H1 (cell line): Measurements from ENCODE around the gene TBC1D23. TPM values are rescaled to one million over a fixed set of nuclear protein-coding genes. Genes with fewer than 3 reads are reported as not detected.

ENCODE experiments used
- CTCF ChIA-PET: fragments of 300-600 bp; sonication (Branson Sonifier 250); formaldehyde crosslinking; loops from one replicate; lab custom pipeline; 2021; ENCODE audit not compliant: partially characterized antibody; lab: Charles Lee
- POLR2A ChIA-PET: fragments of 300-600 bp; sonication (Branson Sonifier 250); formaldehyde crosslinking; loops from one replicate; lab custom pipeline; 2021; ENCODE audit warnings: inconsistent platforms; ENCODE audit not compliant: partially characterized antibody; lab: Charles Lee
- DNase-seq, 2 experiments: peaks; one replicate each; pipeline versions ENCODE4 v3.0.0 to v3.0.0-alpha.2; 2010 to 2022; ENCODE audit warnings: low spot score in 2 of 2, low read depth in 1 of 2, mixed read lengths in 1 of 2
- FAIRE-seq: peaks from 2 replicates; lab custom pipeline; 2011; peaks lifted over from hg19 to GRCh38; lab: Jason Lieb, UNC
- H2AFZ ChIP-seq: 2 replicates; pipeline ENCODE4 v1.8.1; 2012; ENCODE audit warnings: low read length, inconsistent platforms
- H2AK5ac ChIP-seq: 2 replicates; pipeline ENCODE4 v1.6.1; 2013; ENCODE audit warnings: low read depth, low read length
- H2BK120ac ChIP-seq: replicated peaks from 2 replicates; pipeline ENCODE3; 2013; ENCODE audit warnings: low read depth, low read length, inconsistent platforms
- H2BK12ac ChIP-seq: 2 replicates; pipeline ENCODE4 v1.6.1; 2013; ENCODE audit warnings: low read depth, low read length
- H2BK15ac ChIP-seq: 2 replicates; pipeline ENCODE4 v1.6.1; 2013; ENCODE audit warnings: low read length
- H2BK20ac ChIP-seq: 2 replicates; pipeline ENCODE4 v1.6.1; 2013; ENCODE audit warnings: low read length
- H2BK5ac ChIP-seq: 2 replicates; pipeline ENCODE4 v1.6.1; 2013; ENCODE audit warnings: low read depth, low read length
- H3K14ac ChIP-seq: 2 replicates; pipeline ENCODE4 v1.6.1; 2013; ENCODE audit warnings: inconsistent platforms; ENCODE audit not compliant: insufficient read length
- H3K18ac ChIP-seq: 2 replicates; pipeline ENCODE4 v1.6.1; 2013; ENCODE audit warnings: low read length; ENCODE audit errors: extremely low read depth
- H3K23ac ChIP-seq: 2 replicates; pipeline ENCODE4 v1.6.1; 2013; ENCODE audit warnings: inconsistent platforms; ENCODE audit not compliant: insufficient read length
- H3K23me2 ChIP-seq: 2 replicates; pipeline ENCODE4 v1.6.1; 2013; ENCODE audit warnings: low read depth, low read length
- H3K27ac ChIP-seq: 2 replicates; pipeline ENCODE4 v1.6.1; 2011; ENCODE audit warnings: low read depth, low read length, inconsistent platforms
- H3K27me3 ChIP-seq, 4 experiments: replicated peaks in 1 of 4; 1 replicate in 1 of 4; 2 replicates in 3 of 4; pipeline versions ENCODE4 v1.6.1 to v1.8.1; 2011 to 2013; ENCODE audit warnings: low read length in 3 of 4, mild to moderate bottlenecking in 3 of 4, inconsistent platforms in 2 of 4, mixed read lengths in 2 of 4, moderate library complexity in 1 of 4; ENCODE audit not compliant: control insufficient read depth in 3 of 4, insufficient read depth in 3 of 4; ENCODE audit errors: extremely low read depth in 1 of 4
- H3K36me3 ChIP-seq, 4 experiments: 2 replicates each; pipeline versions ENCODE4 v1.6.1 to v1.8.1; 2011 to 2013; ENCODE audit warnings: mild to moderate bottlenecking in 4 of 4, low read length in 3 of 4, moderate library complexity in 2 of 4, control low read depth in 1 of 4, inconsistent platforms in 1 of 4; ENCODE audit not compliant: insufficient read depth in 4 of 4, control insufficient read depth in 2 of 4
- H3K4ac ChIP-seq: replicated peaks from 2 replicates; pipeline ENCODE3; 2013; ENCODE audit warnings: low read length, low read depth, mixed read lengths, inconsistent platforms; ENCODE audit not compliant: insufficient read length
- H3K4me1 ChIP-seq, 4 experiments: replicated peaks in 1 of 4; 1 replicate in 1 of 4; 2 replicates in 3 of 4; pipeline versions ENCODE4 v1.6.1 to v1.8.1; 2011 to 2013; ENCODE audit warnings: low read length in 3 of 4, inconsistent platforms in 2 of 4, mixed read lengths in 1 of 4; ENCODE audit not compliant: insufficient read depth in 4 of 4, control insufficient read depth in 3 of 4
- H3K4me2 ChIP-seq, 2 experiments: 2 replicates each; pipeline versions ENCODE4 v1.6.1 to v1.8.1; 2011 to 2013; ENCODE audit warnings: low read depth in 2 of 2, low read length in 2 of 2, control low read depth in 1 of 2, inconsistent platforms in 1 of 2, mild to moderate bottlenecking in 1 of 2; ENCODE audit not compliant: insufficient read depth in 1 of 2
- H3K4me3 ChIP-seq, 4 experiments: fragments of 200-600, 300-600 bp in 1 of 4; sonication (generic), shearing (Covaris generic), sonication (Bioruptor Twin) in 1 of 4; 2 replicates each; pipeline versions ENCODE4 v1.5.1 to v1.8.1; 2011 to 2016; ENCODE audit warnings: low read length in 4 of 4, low read depth in 3 of 4, control low read depth in 2 of 4, inconsistent platforms in 2 of 4, mild to moderate bottlenecking in 2 of 4, mixed read lengths in 1 of 4, moderate library complexity in 1 of 4; ENCODE audit not compliant: insufficient read depth in 2 of 4; ENCODE audit errors: extremely low read depth in 1 of 4
- H3K56ac ChIP-seq: replicated peaks from 2 replicates; pipeline ENCODE3; 2013; ENCODE audit warnings: low read depth, mild to moderate bottlenecking, mixed read lengths, low read length, inconsistent platforms; ENCODE audit not compliant: insufficient read length
- H3K79me1 ChIP-seq: 2 replicates; pipeline ENCODE4 v1.6.1; 2013; ENCODE audit warnings: low read depth, low read length, control low read depth
- H3K79me2 ChIP-seq, 2 experiments: 2 replicates each; pipeline versions ENCODE4 v1.6.1 to v1.8.1; 2012 to 2013; ENCODE audit warnings: low read length in 2 of 2, mild to moderate bottlenecking in 2 of 2, inconsistent platforms in 1 of 2; ENCODE audit not compliant: insufficient read depth in 2 of 2, control insufficient read depth in 1 of 2
- H3K9ac ChIP-seq, 4 experiments: replicated peaks in 1 of 4; 1 replicate in 1 of 4; 2 replicates in 3 of 4; pipeline versions ENCODE4 v1.6.1 to v1.8.1; 2011 to 2013; ENCODE audit warnings: low read depth in 3 of 4, low read length in 3 of 4, control low read depth in 2 of 4, mild to moderate bottlenecking in 2 of 4, moderate library complexity in 2 of 4, inconsistent platforms in 1 of 4; ENCODE audit errors: extremely low read depth in 1 of 4
- H3K9me3 ChIP-seq, 2 experiments: 2 replicates each; pipeline versions ENCODE4 v1.6.1 to v1.8.1; 2012 to 2013; ENCODE audit warnings: mild to moderate bottlenecking in 2 of 2, moderate library complexity in 2 of 2, control low read depth in 1 of 2, inconsistent platforms in 1 of 2, low read depth in 1 of 2, low read length in 1 of 2, mixed read lengths in 1 of 2; ENCODE audit not compliant: insufficient read depth in 2 of 2
- H4K20me1 ChIP-seq, 2 experiments: replicated peaks in 1 of 2; 2 replicates each; pipeline versions ENCODE3 to v1.8.1; 2011 to 2013; ENCODE audit warnings: inconsistent platforms in 2 of 2, low read length in 2 of 2, mild to moderate bottlenecking in 1 of 2; ENCODE audit not compliant: insufficient read depth in 2 of 2, control insufficient read depth in 1 of 2
- H4K5ac ChIP-seq: 2 replicates; pipeline ENCODE4 v1.6.1; 2013; ENCODE audit warnings: low read length, low read depth, mixed read lengths, inconsistent platforms; ENCODE audit not compliant: insufficient read length
- H4K8ac ChIP-seq: 2 replicates; pipeline ENCODE4 v1.8.0; 2013; ENCODE audit warnings: mild to moderate bottlenecking, moderate library complexity, low read length, inconsistent platforms; ENCODE audit not compliant: insufficient read depth; ENCODE audit errors: extremely low read depth
- H4K91ac ChIP-seq: replicated peaks from 2 replicates; pipeline ENCODE3; 2013; ENCODE audit warnings: low read length, mixed read lengths, inconsistent platforms; ENCODE audit not compliant: insufficient read length
- BACH1 ChIP-seq: IDR thresholded peaks from 2 replicates; pipeline ENCODE4 v1.6.1; 2012; ENCODE audit warnings: low read length, improper control_type of control experiment
- CEBPB ChIP-seq: IDR thresholded peaks from 2 replicates; pipeline ENCODE4 v1.6.1; 2012; ENCODE audit warnings: low read depth, low read length
- CHD2 ChIP-seq: IDR thresholded peaks from 2 replicates; pipeline ENCODE4 v1.6.1; 2012; ENCODE audit warnings: low read length, improper control_type of control experiment
- KDM4A ChIP-seq: IDR thresholded peaks from one replicate; pipeline ENCODE4 v1.7.1; 2012; ENCODE audit warnings: low read depth, mild to moderate bottlenecking, moderate library complexity, low read length, inconsistent platforms; ENCODE audit not compliant: severe bottlenecking
- MAFK ChIP-seq: IDR thresholded peaks from 2 replicates; pipeline ENCODE4 v1.6.1; 2012; ENCODE audit warnings: low read depth, mild to moderate bottlenecking, improper control_type of control experiment, low read length
- POLR2AphosphoS5 ChIP-seq: IDR thresholded peaks from 2 replicates; pipeline ENCODE4 v1.6.1; 2011; ENCODE audit warnings: low read depth, low read length
- POU5F1 ChIP-seq: IDR thresholded peaks from 2 replicates; pipeline ENCODE4 v1.6.1; 2011; ENCODE audit warnings: low read depth, mild to moderate bottlenecking, low read length, moderate library complexity
- RFX5 ChIP-seq: IDR thresholded peaks from 2 replicates; pipeline ENCODE4 v1.6.1; 2011; ENCODE audit warnings: low read depth, low read length, improper control_type of control experiment, borderline replicate concordance
- SP2 ChIP-seq: IDR thresholded peaks from 2 replicates; pipeline ENCODE4 v1.6.1; 2012; ENCODE audit warnings: mild to moderate bottlenecking, low read length, inconsistent platforms
- TAF7 ChIP-seq: optimal IDR thresholded peaks from 2 replicates; pipeline ENCODE3; 2011; ENCODE audit warnings: low read depth, mild to moderate bottlenecking, inconsistent platforms, low read length, moderate library complexity, borderline replicate concordance
- WGBS, 2 experiments: shearing (Covaris generic) in 1 of 2; methylation state at CpG; one replicate each; pipeline versions ENCODE4 v1.1.6 to v1.1.7; 2013 to 2015; ENCODE audit warnings: low lambda C conversion rate in 2 of 2, mixed read lengths in 2 of 2, inconsistent platforms in 1 of 2, low coverage in 1 of 2, missing lambda C conversion rate in 1 of 2; ENCODE audit not compliant: insufficient replicate concordance in 2 of 2, insufficient coverage in 1 of 2, insufficient read length in 1 of 2; ENCODE audit errors: extremely low coverage in 1 of 2, missing lambda C conversion rate in 1 of 2; 5-methylcytosine and 5-hydroxymethylcytosine counted together
- polyA plus RNA-seq, 7 experiments: library from polyadenylated mRNA; depleted of rRNA in 3 of 7; stranded (reverse) in 5 of 7; unstranded in 2 of 7; fragments of >200 nt in 5 of 7; fragments of 200-250 nt in 2 of 7; gene quantifications; 1 replicate in 5 of 7; 2 replicates in 1 of 7; 4 replicates in 1 of 7; pipeline versions ENCODE4 v1.2.1 to v1.2.3, GENCODE V29; 2011 to 2013; ENCODE audit warnings: missing spikeins in 2 of 7, mixed read lengths in 2 of 7
- total RNA-seq: library from RNA; stranded (reverse); fragmentation: NEBNext Ultra II Directional; extraction: Animal tissue kit (Norgen Biotek cat#: 25700); gene quantifications from 2 replicates; pipeline ENCODE4 v1.2.1, GENCODE V29; 2021

The TBC1D23 gene
- total and polyA plus RNA-seq, 2 of the 8 experiments (the other 6 are each of a cell fraction or from before 2014, with no cell fraction given), result 6.4 to 29.3 TPM

DNA sequence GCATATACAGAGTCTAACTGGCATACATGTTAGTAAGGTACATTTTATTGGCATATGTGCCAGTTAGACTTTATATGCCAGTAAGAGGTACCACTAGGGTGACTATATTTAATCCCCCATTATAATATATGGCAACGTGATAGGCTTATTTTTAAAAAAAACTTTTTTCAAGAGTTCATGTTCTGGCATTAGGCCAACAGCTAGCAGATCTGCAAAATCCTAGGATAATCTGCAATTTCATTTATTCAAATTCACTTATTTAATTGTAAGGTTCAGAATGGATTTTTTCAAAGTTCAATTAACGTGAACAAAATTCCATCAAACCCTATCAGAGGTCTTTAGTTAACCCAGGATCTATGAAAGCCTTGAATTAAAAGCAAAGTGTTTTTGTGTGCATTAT lies 105.6 kb downstream of the TBC1D23 start:
- no peaks in the 10 kb centered on the region for H3K79me2 ChIP-seq
- H3K4me2 ChIP-seq, result no peak overlapping the region
- H3K18ac ChIP-seq, result no peak overlapping the region
- no peak overlapping the region for H3K14ac ChIP-seq
- no peak overlapping the region for H2AFZ ChIP-seq
- H3K9ac ChIP-seq, result no peak overlapping the region
- H2AK5ac ChIP-seq, result no peak overlapping the region
- H2BK20ac ChIP-seq, result no peak overlapping the region
- H3K27ac ChIP-seq, result no peak overlapping the region
- H2BK120ac ChIP-seq, result no peak overlapping the region
- no peaks in the 10 kb centered on the region for H3K79me1 ChIP-seq
- H2BK5ac ChIP-seq, result no peak overlapping the region
- no peaks in the 10 kb centered on the region for H3K4me1 ChIP-seq
- H2BK15ac ChIP-seq, result no peak overlapping the region
- H2BK12ac ChIP-seq, result no peak overlapping the region
- H3K4me3 ChIP-seq, result no peak overlapping the region
- H4K20me1 ChIP-seq, result peaks cover 0 to 1% of the 10 kb centered on the region in 2 experiments
- H3K56ac ChIP-seq, result no peak overlapping the region
- H3K23ac ChIP-seq, result no peak overlapping the region
- H4K5ac ChIP-seq, result no peak overlapping the region
- no peak for DNase-seq
- CTCF ChIA-PET, result interaction anchor here (3.5 kb wide), 1 partner anchor 50 kb away, joined by 11 read pairs; no protein-coding TSS in a partner anchor
- no peak for FAIRE-seq
- WGBS, 2 experiments, result 95% methylated on average over 2 of the region's 2 CpGs; no CpG with 5 or more reads in 1 of the 2 experiments
- H3K4ac ChIP-seq, result no peak overlapping the region
- no peaks in the 10 kb centered on the region; a peak in 1 of 4 replicates for H3K9me3 ChIP-seq
- H3K23me2 ChIP-seq, result no peaks in the 10 kb centered on the region
- TF ChIP-seq CEBPB (no peak), BACH1 (no peak), SP2 (no peak), POU5F1 (no peak), KDM4A (no peak), POLR2AphosphoS5 (no peak), TAF7 (no peak), RFX5 (no peak), CHD2 (no peak), MAFK (no peak)
- TF ChIP-seq, all 59 proteins: peak for 0
- no peak overlapping the region for H4K91ac ChIP-seq
- H4K8ac ChIP-seq, result no peak overlapping the region
- POLR2A ChIA-PET, result interaction anchor here (1.0 kb wide), 1 partner anchor 35 kb away, joined by 3 read pairs; the partner anchor contains the start of gene LNP1
- H3K36me3 ChIP-seq, result peaks cover 0 to 72% (median 38%) of the 10 kb centered on the region in 4 experiments; a peak in 5 of 8 replicates
- no peaks in the 10 kb centered on the region for H3K27me3 ChIP-seq
